ENCODE data around the gene FAM184A. TPM values are rescaled to one million over a fixed set of nuclear protein-coding genes. Genes with fewer than 3 reads are reported as not detected.

FAM184A gene
- total and polyA plus RNA-seq, 2 experiments from 2014 or later = 13.7 to 18.6 TPM

DNA sequence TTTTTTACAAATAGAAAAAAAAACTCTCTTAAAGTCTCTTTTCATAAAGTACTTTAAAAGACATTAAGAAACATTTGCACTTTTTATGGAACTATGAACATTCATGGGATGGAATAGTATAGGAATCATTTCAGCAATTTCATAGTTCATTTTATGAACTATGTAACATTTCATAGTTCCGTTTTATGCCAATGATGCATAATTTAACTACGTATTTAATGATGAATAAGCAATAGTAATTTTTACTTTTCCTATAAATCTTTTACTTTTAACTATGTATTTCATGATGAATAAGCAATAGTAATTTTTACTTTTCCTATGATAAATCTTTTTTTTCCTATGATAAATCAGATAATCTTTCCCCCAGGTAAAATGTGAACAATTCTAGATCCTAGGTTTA, 47.7 kb downstream of the FAM184A start:
- Mint-ChIP-seq H3K27me3 (ENCODE audit: insufficient read depth, low read depth, poor library complexity) (peaks cover 10% of the 10 kb centered on the region), H3K27ac (no peak overlapping the region), H3K4me1 (peaks cover 59% of the 10 kb centered on the region), H3K9me3 (no peaks in the 10 kb centered on the region), H3K4me3 (no peak overlapping the region), H3K36me3 (ENCODE audit: low read depth) (no peaks in the 10 kb centered on the region)
- no peak for DNase-seq (ENCODE audit: low spot score)
- no peak for TF ChIP-seq EZH2phosphoT487 (IDR thresholded peaks at IDR 0.05; ENCODE audit: unreplicated experiment)
- TF ChIP-seq EZH2 (IDR thresholded peaks at IDR 0.05; ENCODE audit: low read depth, unreplicated experiment) = no peak
- no peak for TF ChIP-seq STAT1 (IDR thresholded peaks at IDR 0.05; ENCODE audit: unreplicated experiment)
- TF ChIP-seq POLR2AphosphoS5 (IDR thresholded peaks at IDR 0.05; ENCODE audit: low read depth) = no peak
- TF ChIP-seq, protein P1, sequence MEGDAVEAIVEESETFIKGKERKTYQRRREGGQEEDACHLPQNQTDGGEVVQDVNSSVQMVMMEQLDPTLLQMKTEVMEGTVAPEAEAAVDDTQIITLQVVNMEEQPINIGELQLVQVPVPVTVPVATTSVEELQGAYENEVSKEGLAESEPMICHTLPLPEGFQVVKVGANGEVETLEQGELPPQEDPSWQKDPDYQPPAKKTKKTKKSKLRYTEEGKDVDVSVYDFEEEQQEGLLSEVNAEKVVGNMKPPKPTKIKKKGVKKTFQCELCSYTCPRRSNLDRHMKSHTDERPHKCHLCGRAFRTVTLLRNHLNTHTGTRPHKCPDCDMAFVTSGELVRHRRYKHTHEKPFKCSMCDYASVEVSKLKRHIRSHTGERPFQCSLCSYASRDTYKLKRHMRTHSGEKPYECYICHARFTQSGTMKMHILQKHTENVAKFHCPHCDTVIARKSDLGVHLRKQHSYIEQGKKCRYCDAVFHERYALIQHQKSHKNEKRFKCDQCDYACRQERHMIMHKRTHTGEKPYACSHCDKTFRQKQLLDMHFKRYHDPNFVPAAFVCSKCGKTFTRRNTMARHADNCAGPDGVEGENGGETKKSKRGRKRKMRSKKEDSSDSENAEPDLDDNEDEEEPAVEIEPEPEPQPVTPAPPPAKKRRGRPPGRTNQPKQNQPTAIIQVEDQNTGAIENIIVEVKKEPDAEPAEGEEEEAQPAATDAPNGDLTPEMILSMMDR (conservative IDR thresholded peaks at IDR 0.05; ENCODE audit: low read depth in 2 of 2) = no peak
- TF ChIP-seq CREB1 (CRISPR knock-in tag; IDR thresholded peaks at IDR 0.05; ENCODE audit: low read depth) = no peak
- TF ChIP-seq, protein P2, sequence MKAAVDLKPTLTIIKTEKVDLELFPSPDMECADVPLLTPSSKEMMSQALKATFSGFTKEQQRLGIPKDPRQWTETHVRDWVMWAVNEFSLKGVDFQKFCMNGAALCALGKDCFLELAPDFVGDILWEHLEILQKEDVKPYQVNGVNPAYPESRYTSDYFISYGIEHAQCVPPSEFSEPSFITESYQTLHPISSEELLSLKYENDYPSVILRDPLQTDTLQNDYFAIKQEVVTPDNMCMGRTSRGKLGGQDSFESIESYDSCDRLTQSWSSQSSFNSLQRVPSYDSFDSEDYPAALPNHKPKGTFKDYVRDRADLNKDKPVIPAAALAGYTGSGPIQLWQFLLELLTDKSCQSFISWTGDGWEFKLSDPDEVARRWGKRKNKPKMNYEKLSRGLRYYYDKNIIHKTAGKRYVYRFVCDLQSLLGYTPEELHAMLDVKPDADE (IDR thresholded peaks at IDR 0.05) = no peak
- TF ChIP-seq, protein P3, sequence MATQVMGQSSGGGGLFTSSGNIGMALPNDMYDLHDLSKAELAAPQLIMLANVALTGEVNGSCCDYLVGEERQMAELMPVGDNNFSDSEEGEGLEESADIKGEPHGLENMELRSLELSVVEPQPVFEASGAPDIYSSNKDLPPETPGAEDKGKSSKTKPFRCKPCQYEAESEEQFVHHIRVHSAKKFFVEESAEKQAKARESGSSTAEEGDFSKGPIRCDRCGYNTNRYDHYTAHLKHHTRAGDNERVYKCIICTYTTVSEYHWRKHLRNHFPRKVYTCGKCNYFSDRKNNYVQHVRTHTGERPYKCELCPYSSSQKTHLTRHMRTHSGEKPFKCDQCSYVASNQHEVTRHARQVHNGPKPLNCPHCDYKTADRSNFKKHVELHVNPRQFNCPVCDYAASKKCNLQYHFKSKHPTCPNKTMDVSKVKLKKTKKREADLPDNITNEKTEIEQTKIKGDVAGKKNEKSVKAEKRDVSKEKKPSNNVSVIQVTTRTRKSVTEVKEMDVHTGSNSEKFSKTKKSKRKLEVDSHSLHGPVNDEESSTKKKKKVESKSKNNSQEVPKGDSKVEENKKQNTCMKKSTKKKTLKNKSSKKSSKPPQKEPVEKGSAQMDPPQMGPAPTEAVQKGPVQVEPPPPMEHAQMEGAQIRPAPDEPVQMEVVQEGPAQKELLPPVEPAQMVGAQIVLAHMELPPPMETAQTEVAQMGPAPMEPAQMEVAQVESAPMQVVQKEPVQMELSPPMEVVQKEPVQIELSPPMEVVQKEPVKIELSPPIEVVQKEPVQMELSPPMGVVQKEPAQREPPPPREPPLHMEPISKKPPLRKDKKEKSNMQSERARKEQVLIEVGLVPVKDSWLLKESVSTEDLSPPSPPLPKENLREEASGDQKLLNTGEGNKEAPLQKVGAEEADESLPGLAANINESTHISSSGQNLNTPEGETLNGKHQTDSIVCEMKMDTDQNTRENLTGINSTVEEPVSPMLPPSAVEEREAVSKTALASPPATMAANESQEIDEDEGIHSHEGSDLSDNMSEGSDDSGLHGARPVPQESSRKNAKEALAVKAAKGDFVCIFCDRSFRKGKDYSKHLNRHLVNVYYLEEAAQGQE (IDR thresholded peaks at IDR 0.05; ENCODE audit: unreplicated experiment) = no peak
- TF ChIP-seq ZNF331 (CRISPR knock-in tag; IDR thresholded peaks at IDR 0.05; ENCODE audit: low read depth) = no peak
- TF ChIP-seq ZNF114 (CRISPR knock-in tag; IDR thresholded peaks at IDR 0.05) = no peak
- no peak for TF ChIP-seq JUNB (IDR thresholded peaks at IDR 0.05; ENCODE audit: unreplicated experiment)
- no peak for TF ChIP-seq NANOG (IDR thresholded peaks at IDR 0.05; ENCODE audit: borderline replicate concordance)
- TF ChIP-seq, protein P4, sequence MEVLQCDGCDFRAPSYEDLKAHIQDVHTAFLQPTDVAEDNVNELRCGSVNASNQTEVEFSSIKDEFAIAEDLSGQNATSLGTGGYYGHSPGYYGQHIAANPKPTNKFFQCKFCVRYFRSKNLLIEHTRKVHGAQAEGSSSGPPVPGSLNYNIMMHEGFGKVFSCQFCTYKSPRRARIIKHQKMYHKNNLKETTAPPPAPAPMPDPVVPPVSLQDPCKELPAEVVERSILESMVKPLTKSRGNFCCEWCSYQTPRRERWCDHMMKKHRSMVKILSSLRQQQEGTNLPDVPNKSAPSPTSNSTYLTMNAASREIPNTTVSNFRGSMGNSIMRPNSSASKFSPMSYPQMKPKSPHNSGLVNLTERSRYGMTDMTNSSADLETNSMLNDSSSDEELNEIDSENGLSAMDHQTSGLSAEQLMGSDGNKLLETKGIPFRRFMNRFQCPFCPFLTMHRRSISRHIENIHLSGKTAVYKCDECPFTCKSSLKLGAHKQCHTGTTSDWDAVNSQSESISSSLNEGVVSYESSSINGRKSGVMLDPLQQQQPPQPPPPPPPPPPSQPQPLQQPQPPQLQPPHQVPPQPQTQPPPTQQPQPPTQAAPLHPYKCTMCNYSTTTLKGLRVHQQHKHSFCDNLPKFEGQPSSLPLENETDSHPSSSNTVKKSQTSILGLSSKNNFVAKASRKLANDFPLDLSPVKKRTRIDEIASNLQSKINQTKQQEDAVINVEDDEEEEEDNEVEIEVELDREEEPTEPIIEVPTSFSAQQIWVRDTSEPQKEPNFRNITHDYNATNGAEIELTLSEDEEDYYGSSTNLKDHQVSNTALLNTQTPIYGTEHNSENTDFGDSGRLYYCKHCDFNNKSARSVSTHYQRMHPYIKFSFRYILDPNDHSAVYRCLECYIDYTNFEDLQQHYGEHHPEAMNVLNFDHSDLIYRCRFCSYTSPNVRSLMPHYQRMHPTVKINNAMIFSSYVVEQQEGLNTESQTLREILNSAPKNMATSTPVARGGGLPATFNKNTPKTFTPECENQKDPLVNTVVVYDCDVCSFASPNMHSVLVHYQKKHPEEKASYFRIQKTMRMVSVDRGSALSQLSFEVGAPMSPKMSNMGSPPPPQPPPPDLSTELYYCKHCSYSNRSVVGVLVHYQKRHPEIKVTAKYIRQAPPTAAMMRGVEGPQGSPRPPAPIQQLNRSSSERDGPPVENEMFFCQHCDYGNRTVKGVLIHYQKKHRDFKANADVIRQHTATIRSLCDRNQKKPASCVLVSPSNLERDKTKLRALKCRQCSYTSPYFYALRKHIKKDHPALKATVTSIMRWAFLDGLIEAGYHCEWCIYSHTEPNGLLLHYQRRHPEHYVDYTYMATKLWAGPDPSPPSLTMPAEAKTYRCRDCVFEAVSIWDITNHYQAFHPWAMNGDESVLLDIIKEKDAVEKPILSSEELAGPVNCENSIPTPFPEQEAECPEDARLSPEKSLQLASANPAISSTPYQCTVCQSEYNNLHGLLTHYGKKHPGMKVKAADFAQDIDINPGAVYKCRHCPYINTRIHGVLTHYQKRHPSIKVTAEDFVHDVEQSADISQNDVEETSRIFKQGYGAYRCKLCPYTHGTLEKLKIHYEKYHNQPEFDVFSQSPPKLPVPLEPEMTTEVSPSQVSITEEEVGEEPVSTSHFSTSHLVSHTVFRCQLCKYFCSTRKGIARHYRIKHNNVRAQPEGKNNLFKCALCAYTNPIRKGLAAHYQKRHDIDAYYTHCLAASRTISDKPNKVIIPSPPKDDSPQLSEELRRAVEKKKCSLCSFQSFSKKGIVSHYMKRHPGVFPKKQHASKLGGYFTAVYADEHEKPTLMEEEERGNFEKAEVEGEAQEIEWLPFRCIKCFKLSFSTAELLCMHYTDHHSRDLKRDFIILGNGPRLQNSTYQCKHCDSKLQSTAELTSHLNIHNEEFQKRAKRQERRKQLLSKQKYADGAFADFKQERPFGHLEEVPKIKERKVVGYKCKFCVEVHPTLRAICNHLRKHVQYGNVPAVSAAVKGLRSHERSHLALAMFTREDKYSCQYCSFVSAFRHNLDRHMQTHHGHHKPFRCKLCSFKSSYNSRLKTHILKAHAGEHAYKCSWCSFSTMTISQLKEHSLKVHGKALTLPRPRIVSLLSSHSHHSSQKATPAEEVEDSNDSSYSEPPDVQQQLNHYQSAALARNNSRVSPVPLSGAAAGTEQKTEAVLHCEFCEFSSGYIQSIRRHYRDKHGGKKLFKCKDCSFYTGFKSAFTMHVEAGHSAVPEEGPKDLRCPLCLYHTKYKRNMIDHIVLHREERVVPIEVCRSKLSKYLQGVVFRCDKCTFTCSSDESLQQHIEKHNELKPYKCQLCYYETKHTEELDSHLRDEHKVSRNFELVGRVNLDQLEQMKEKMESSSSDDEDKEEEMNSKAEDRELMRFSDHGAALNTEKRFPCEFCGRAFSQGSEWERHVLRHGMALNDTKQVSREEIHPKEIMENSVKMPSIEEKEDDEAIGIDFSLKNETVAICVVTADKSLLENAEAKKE (CRISPR knock-in tag; IDR thresholded peaks at IDR 0.05) = no peak
- H3K27ac ChIP-seq (ENCODE audit: low read depth) = no peak overlapping the region
- H3K27me3 ChIP-seq (ENCODE audit: insufficient read depth) = peaks cover 40% of the 10 kb centered on the region
- no peak overlapping the region for H2AFZ ChIP-seq
- peaks cover 39% of the 10 kb centered on the region for H3K4me1 ChIP-seq (ENCODE audit: insufficient read depth)
- H3K36me3 ChIP-seq (ENCODE audit: insufficient read depth) = no peaks in the 10 kb centered on the region
- H3F3A ChIP-seq (replicated peaks; ENCODE audit: low read depth) = no peaks in the 10 kb centered on the region; the same call in 1 of the 2 replicates
- ATAC-seq = no peak
- no peaks in the 10 kb centered on the region for H4K20me1 ChIP-seq (replicated peaks; ENCODE audit: insufficient read depth)
- no peaks in the 10 kb centered on the region for H3K9me2 ChIP-seq (ENCODE audit: insufficient read depth)
- H3K4me2 ChIP-seq = no peak overlapping the region
- H3K79me2 ChIP-seq (replicated peaks; ENCODE audit: insufficient read depth) = no peaks in the 10 kb centered on the region
- H3K4me3 ChIP-seq = no peak overlapping the region

All from GM23338 (cell line).